GM19238 (cell line): ENCODE measurements around the gene KIAA2012.

Experiments used
- DNase-seq: peaks from one replicate; pipeline ENCODE4 v3.0.0; 2011; ENCODE audit warnings: low spot score; ENCODE audit not compliant: insufficient read length

KIAA2012 gene

GRCh38 chr2:202072737-202073401 is at the start of gene KIAA2012:
TSS of gene KIAA2012 (plus strand) at chr2:202073255. CDS start at chr2:202073628, 373 bp downstream.
- no peak for DNase-seq

GRCh38 chr2:202023904-202024266 is 49.2 kb upstream of the KIAA2012 start:
- DNase-seq = no peak

- DNase-seq = no peak
Measured at GRCh38 chr2:202024871-202025270, 48.2 kb upstream of the KIAA2012 start.

- DNase-seq = no peak
Measured at GRCh38 chr2:202025816-202026215, 47.2 kb upstream of the KIAA2012 start.

GRCh38 chr2:202026507-202026906 is 46.5 kb upstream of the KIAA2012 start:
- DNase-seq = no peak

GRCh38 chr2:202030691-202031090 is 42.4 kb upstream of the KIAA2012 start:
- DNase-seq = no peak

- no peak for DNase-seq
Measured at GRCh38 chr2:202031246-202031951, 41.7 kb upstream of the KIAA2012 start.

- peak; percentile 22 for DNase-seq
Measured at GRCh38 chr2:202032846-202033316, 40.2 kb upstream of the KIAA2012 start.

GRCh38 chr2:202033317-202034248 is 39.5 kb upstream of the KIAA2012 start, which contains the start of gene FZD7:
TSS of gene FZD7 (plus strand) at chr2:202033855. CDS start at chr2:202034648, 793 bp downstream.
- peak; percentile 78 for DNase-seq

- no peak for DNase-seq
Measured at GRCh38 chr2:202034249-202035088, 38.6 kb upstream of the KIAA2012 start.

GRCh38 chr2:202035089-202035940 is 37.7 kb upstream of the KIAA2012 start:
- DNase-seq = no peak

GRCh38 chr2:202035941-202036372 is 37.1 kb upstream of the KIAA2012 start:
- DNase-seq = no peak

- no peak for DNase-seq
Measured at GRCh38 chr2:202036601-202037037, 36.4 kb upstream of the KIAA2012 start.

GRCh38 chr2:202037086-202037485 is 36.0 kb upstream of the KIAA2012 start:
- DNase-seq = no peak

- DNase-seq = no peak
Measured at GRCh38 chr2:202038471-202039277, 34.4 kb upstream of the KIAA2012 start.

- DNase-seq = no peak
Measured at GRCh38 chr2:202039278-202040078, 33.6 kb upstream of the KIAA2012 start.

- no peak for DNase-seq
Measured at GRCh38 chr2:202040079-202040844, 32.8 kb upstream of the KIAA2012 start.
